RWPE2 (cell line): ENCODE results near the gene WDR49.

Experiments used
- ATAC-seq: fragments of 200-7000 bp; cut with Tn5 transposase; 3 replicates; pipeline ENCODE4 v1.9.1; 2021; ENCODE audit warnings: low read depth
- DNase-seq: peaks from one replicate; pipeline ENCODE4 v3.0.0-alpha.2; 2020; ENCODE audit warnings: low spot score
- H3K27ac ChIP-seq: fragments of 450-650 bp; 2 replicates; pipeline ENCODE4 v1.5.1; 2017; ENCODE audit warnings: mild to moderate bottlenecking; ENCODE audit not compliant: poor library complexity, severe bottlenecking
- H3K27me3 ChIP-seq: fragments of 250-450 bp; sonication (Bioruptor Pico); 2 replicates; pipeline ENCODE4 v1.5.1; 2021; ENCODE audit warnings: mild to moderate bottlenecking, moderate library complexity; ENCODE audit not compliant: insufficient read depth, poor library complexity, severe bottlenecking
- H3K36me3 ChIP-seq: fragments of 250-450 bp; sonication (Bioruptor Pico); 2 replicates; pipeline ENCODE4 v1.5.1; 2020; ENCODE audit warnings: low read depth, mild to moderate bottlenecking, moderate library complexity
- H3K4me1 ChIP-seq: fragments of 250-450 bp; sonication (Bioruptor Pico); 2 replicates; pipeline ENCODE4 v1.5.1; 2021; ENCODE audit warnings: mild to moderate bottlenecking, moderate library complexity; ENCODE audit not compliant: insufficient read depth, poor library complexity, severe bottlenecking
- H3K4me3 ChIP-seq: fragments of 250-450 bp; sonication (Bioruptor Pico); 2 replicates; pipeline ENCODE4 v1.5.1; 2021; ENCODE audit warnings: mild to moderate bottlenecking, moderate library complexity; ENCODE audit not compliant: severe bottlenecking
- H3K9me3 ChIP-seq: fragments of 250-450 bp; sonication (Bioruptor Pico); 2 replicates; pipeline ENCODE4 v1.5.1; 2021; ENCODE audit warnings: mild to moderate bottlenecking, moderate library complexity; ENCODE audit not compliant: severe bottlenecking
- CTCF ChIP-seq: fragments of 450-650 bp; IDR thresholded peaks from one replicate; pipeline ENCODE4 v1.5.1; 2017; ENCODE audit warnings: mild to moderate bottlenecking, moderate library complexity; ENCODE audit not compliant: poor library complexity, severe bottlenecking

Gene WDR49

GRCh38 chr3:167587651-167588050 lies 66.1 kb downstream of the WDR49 start:
- Histone ChIP-seq H3K27ac (no peak overlapping the region), H3K4me3 (no peak overlapping the region), H3K27me3 (no peaks in the 10 kb centered on the region), H3K4me1 (no peaks in the 10 kb centered on the region), H3K9me3 (no peaks in the 10 kb centered on the region), H3K36me3 (no peaks in the 10 kb centered on the region)
- DNase-seq: no peak
- ATAC-seq: no peak
- TF ChIP-seq CTCF: no peak

GRCh38 chr3:167575000-167575600 lies 78.6 kb downstream of the WDR49 start:
- Histone ChIP-seq H3K27ac (no peak overlapping the region), H3K36me3 (no peaks in the 10 kb centered on the region), H3K27me3 (no peaks in the 10 kb centered on the region), H3K4me3 (no peak overlapping the region), H3K4me1 (no peaks in the 10 kb centered on the region), H3K9me3 (no peaks in the 10 kb centered on the region)
- no peak for DNase-seq
- TF ChIP-seq CTCF: no peak
- no peak for ATAC-seq

DNA sequence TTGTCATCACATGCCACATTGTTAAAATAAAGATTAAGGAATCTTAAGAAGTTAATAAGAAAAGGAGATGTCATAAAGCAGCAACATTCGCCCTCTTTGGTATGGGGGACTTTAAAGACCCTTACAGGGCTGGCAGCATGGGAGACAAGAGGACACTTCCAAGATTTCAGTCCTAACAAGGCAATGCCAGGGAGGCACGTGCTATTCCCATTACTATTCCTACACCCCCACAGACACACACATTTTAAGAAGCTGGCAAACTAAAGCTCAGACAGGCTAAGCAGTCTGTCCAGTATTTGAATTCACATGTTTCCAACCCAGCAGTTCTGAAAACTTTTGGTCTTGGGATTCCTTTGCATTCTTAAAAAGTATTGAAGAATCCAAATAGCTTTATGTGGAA lies 80.8 kb downstream of the WDR49 start:
- no peaks in the 10 kb centered on the region for H3K36me3 ChIP-seq
- no peak for ATAC-seq
- TF ChIP-seq CTCF: no peak
- no peak overlapping the region for H3K4me3 ChIP-seq
- H3K27me3 ChIP-seq: no peaks in the 10 kb centered on the region
- no peak overlapping the region for H3K27ac ChIP-seq
- H3K4me1 ChIP-seq: no peaks in the 10 kb centered on the region
- no peaks in the 10 kb centered on the region for H3K9me3 ChIP-seq
- DNase-seq: no peak

- no peaks in the 10 kb centered on the region for H3K36me3 ChIP-seq
- no peaks in the 10 kb centered on the region for H3K27me3 ChIP-seq
- H3K27ac ChIP-seq: no peak overlapping the region
- H3K4me3 ChIP-seq: no peak overlapping the region
- H3K4me1 ChIP-seq: no peaks in the 10 kb centered on the region
- no peak for TF ChIP-seq CTCF
- H3K9me3 ChIP-seq: no peaks in the 10 kb centered on the region
- DNase-seq: no peak
- no peak for ATAC-seq
Measured at GRCh38 chr3:167568634-167569033, 85.1 kb downstream of the WDR49 start.

- TF ChIP-seq CTCF: no peak
- no peak for ATAC-seq
- Histone ChIP-seq H3K4me3 (no peak overlapping the region), H3K9me3 (no peaks in the 10 kb centered on the region), H3K27ac (no peak overlapping the region), H3K36me3 (no peaks in the 10 kb centered on the region), H3K4me1 (no peaks in the 10 kb centered on the region), H3K27me3 (no peaks in the 10 kb centered on the region)
- DNase-seq: no peak
Measured at GRCh38 chr3:167565489-167565888, 88.3 kb downstream of the WDR49 start.
